GM23248 (cell line): ENCODE measurements around the gene DNAJC22.

ENCODE experiments used
- EZH2 ChIP-seq: fragments of 200-600 bp; sonication (generic); IDR thresholded peaks from 2 replicates; pipeline ENCODE4 v1.6.1; 2018; ENCODE audit warnings: antibody characterized with exemption, mild to moderate bottlenecking; ENCODE audit not compliant: insufficient read depth, poor library complexity, severe bottlenecking
- EZH2phosphoT487 ChIP-seq: fragments of 200-600 bp; sonication (generic); IDR thresholded peaks from 2 replicates; pipeline ENCODE4 v1.6.1; 2018; ENCODE audit warnings: antibody characterized with exemption, moderate library complexity, mild to moderate bottlenecking, low read depth; ENCODE audit not compliant: insufficient read depth

- TF ChIP-seq EZH2 (no peak), EZH2phosphoT487 (no peak)
These were observed 11.9 kb downstream of the DNAJC22 start for GRCh38 chr12:49358483-49359141.
